ENCODE results near the gene EGLN3.

The EGLN3 gene

GRCh38 chr14:33962016-33962415 is 11.1 kb upstream of the EGLN3 start:
- Histone ChIP-seq H3K4me2 (ENCODE audit: low read length) (no peak overlapping the region), H3K9me3 (ENCODE audit: insufficient read depth, low read length) (no peaks in the 10 kb centered on the region), H3K4me3 (ENCODE audit: low read length) (no peak overlapping the region), H3K9ac (ENCODE audit: low read length) (no peak overlapping the region), H3K27me3 (ENCODE audit: low read depth, low read length) (no peaks in the 10 kb centered on the region), H3K27ac (ENCODE audit: low read length) (no peak overlapping the region), H2AFZ (ENCODE audit: low read depth, low read length) (no peak overlapping the region), H3K4me1 (ENCODE audit: low read length) (peaks cover 8% of the 10 kb centered on the region; the same call in 1 of the 2 replicates), H4K20me1 (ENCODE audit: insufficient read depth, low read length) (no peaks in the 10 kb centered on the region), H3K36me3 (replicated peaks; ENCODE audit: low read depth, low read length) (no peaks in the 10 kb centered on the region), H3K79me2 (ENCODE audit: low read length) (no peaks in the 10 kb centered on the region)
- no peak for TF ChIP-seq EZH2phosphoT487 (IDR thresholded peaks at IDR 0.05; ENCODE audit: low read depth)
- TF ChIP-seq, protein P1, sequence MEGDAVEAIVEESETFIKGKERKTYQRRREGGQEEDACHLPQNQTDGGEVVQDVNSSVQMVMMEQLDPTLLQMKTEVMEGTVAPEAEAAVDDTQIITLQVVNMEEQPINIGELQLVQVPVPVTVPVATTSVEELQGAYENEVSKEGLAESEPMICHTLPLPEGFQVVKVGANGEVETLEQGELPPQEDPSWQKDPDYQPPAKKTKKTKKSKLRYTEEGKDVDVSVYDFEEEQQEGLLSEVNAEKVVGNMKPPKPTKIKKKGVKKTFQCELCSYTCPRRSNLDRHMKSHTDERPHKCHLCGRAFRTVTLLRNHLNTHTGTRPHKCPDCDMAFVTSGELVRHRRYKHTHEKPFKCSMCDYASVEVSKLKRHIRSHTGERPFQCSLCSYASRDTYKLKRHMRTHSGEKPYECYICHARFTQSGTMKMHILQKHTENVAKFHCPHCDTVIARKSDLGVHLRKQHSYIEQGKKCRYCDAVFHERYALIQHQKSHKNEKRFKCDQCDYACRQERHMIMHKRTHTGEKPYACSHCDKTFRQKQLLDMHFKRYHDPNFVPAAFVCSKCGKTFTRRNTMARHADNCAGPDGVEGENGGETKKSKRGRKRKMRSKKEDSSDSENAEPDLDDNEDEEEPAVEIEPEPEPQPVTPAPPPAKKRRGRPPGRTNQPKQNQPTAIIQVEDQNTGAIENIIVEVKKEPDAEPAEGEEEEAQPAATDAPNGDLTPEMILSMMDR (IDR thresholded peaks at IDR 0.05; ENCODE audit: low read depth, low read length), result no peak

GRCh38 chr14:33959692-33960151 is 8.8 kb upstream of the EGLN3 start:
- no peaks in the 10 kb centered on the region for H3K27me3 ChIP-seq (ENCODE audit: low read depth, low read length)
- no peaks in the 10 kb centered on the region for H3K9me3 ChIP-seq (ENCODE audit: insufficient read depth, low read length)
- no peak for TF ChIP-seq EZH2phosphoT487 (IDR thresholded peaks at IDR 0.05; ENCODE audit: low read depth)
- TF ChIP-seq, protein P1 (IDR thresholded peaks at IDR 0.05; ENCODE audit: low read depth, low read length), result no peak
- no peak overlapping the region for H2AFZ ChIP-seq (ENCODE audit: low read depth, low read length)
- H3K79me2 ChIP-seq (ENCODE audit: low read length), result no peaks in the 10 kb centered on the region
- no peak overlapping the region for H3K27ac ChIP-seq (ENCODE audit: low read length)
- H3K4me3 ChIP-seq (ENCODE audit: low read length), result no peak overlapping the region
- H4K20me1 ChIP-seq (ENCODE audit: insufficient read depth, low read length), result no peaks in the 10 kb centered on the region
- H3K4me2 ChIP-seq (ENCODE audit: low read length), result no peak overlapping the region
- H3K36me3 ChIP-seq (replicated peaks; ENCODE audit: low read depth, low read length), result no peaks in the 10 kb centered on the region
- no peak overlapping the region for H3K9ac ChIP-seq (ENCODE audit: low read length)
- peaks cover 21% of the 10 kb centered on the region; the same call in 1 of the 2 replicates for H3K4me1 ChIP-seq (ENCODE audit: low read length)

GRCh38 chr14:33958605-33959226 is 7.8 kb upstream of the EGLN3 start:
- Histone ChIP-seq H4K20me1 (ENCODE audit: insufficient read depth, low read length) (no peaks in the 10 kb centered on the region), H2AFZ (ENCODE audit: low read depth, low read length) (no peak overlapping the region)
- TF ChIP-seq EZH2phosphoT487 (IDR thresholded peaks at IDR 0.05; ENCODE audit: low read depth), result no peak

GRCh38 chr14:33957993-33958392 is 7.1 kb upstream of the EGLN3 start:
- H3K4me2 ChIP-seq (ENCODE audit: low read length), result no peak overlapping the region
- no peak for TF ChIP-seq EZH2phosphoT487 (IDR thresholded peaks at IDR 0.05; ENCODE audit: low read depth)
- TF ChIP-seq, protein P1 (IDR thresholded peaks at IDR 0.05; ENCODE audit: low read depth, low read length), result no peak

More at GRCh38 chr14:33958605-33959226, 7.8 kb upstream of the EGLN3 start:
- Histone ChIP-seq H3K36me3 (replicated peaks; ENCODE audit: low read depth, low read length) (no peaks in the 10 kb centered on the region), H3K79me2 (ENCODE audit: low read length) (no peaks in the 10 kb centered on the region), H3K9ac (ENCODE audit: low read length) (no peak overlapping the region), H3K27ac (ENCODE audit: low read length) (no peak overlapping the region), H3K4me1 (ENCODE audit: low read length) (peaks cover 26% of the 10 kb centered on the region; the same call in 1 of the 2 replicates), H3K27me3 (ENCODE audit: low read depth, low read length) (no peaks in the 10 kb centered on the region), H3K9me3 (ENCODE audit: insufficient read depth, low read length) (no peaks in the 10 kb centered on the region), H3K4me2 (ENCODE audit: low read length) (no peak overlapping the region), H3K4me3 (ENCODE audit: low read length) (no peak overlapping the region)

More at GRCh38 chr14:33957993-33958392, 7.1 kb upstream of the EGLN3 start:
- Histone ChIP-seq H3K79me2 (ENCODE audit: low read length) (no peaks in the 10 kb centered on the region), H3K36me3 (replicated peaks; ENCODE audit: low read depth, low read length) (no peaks in the 10 kb centered on the region), H3K4me3 (ENCODE audit: low read length) (no peak overlapping the region), H2AFZ (ENCODE audit: low read depth, low read length) (no peak overlapping the region), H4K20me1 (ENCODE audit: insufficient read depth, low read length) (no peaks in the 10 kb centered on the region), H3K4me1 (ENCODE audit: low read length) (peaks cover 26% of the 10 kb centered on the region; the same call in 1 of the 2 replicates), H3K9me3 (ENCODE audit: insufficient read depth, low read length) (no peaks in the 10 kb centered on the region), H3K27ac (ENCODE audit: low read length) (no peak overlapping the region), H3K9ac (ENCODE audit: low read length) (no peak overlapping the region), H3K27me3 (ENCODE audit: low read depth, low read length) (no peaks in the 10 kb centered on the region)
